ENCODE results near the gene ALDH1L1.

Gene ALDH1L1

GRCh38 chr3:126078866-126079265 is 101.5 kb downstream of the ALDH1L1 start:
- no peaks in the 10 kb centered on the region for H3K4me1 ChIP-seq (ENCODE audit: control insufficient read depth in 1 of 2, insufficient read depth in 2 of 2, low read length in 2 of 2)
- H3K4ac ChIP-seq (ENCODE audit: low read depth, low read length): no peak overlapping the region
- no CpG with 5 or more reads among the region's 4 CpGs for WGBS (ENCODE audit: extremely low coverage, insufficient coverage, insufficient read length)
- H2AFZ ChIP-seq (ENCODE audit: insufficient read depth, low read length, poor library complexity): no peak overlapping the region
- no peak overlapping the region for H3K9ac ChIP-seq (ENCODE audit: low read length)
- H3K27me3 ChIP-seq (ENCODE audit: insufficient read depth, low read length): no peaks in the 10 kb centered on the region
- no peak for DNase-seq
- H3K79me2 ChIP-seq (ENCODE audit: control insufficient read depth, insufficient read depth, low read length, poor library complexity): peaks cover 2% of the 10 kb centered on the region
- H3K18ac ChIP-seq (ENCODE audit: low read length): no peak overlapping the region
- H3K4me3 ChIP-seq (ENCODE audit: low read depth, low read length): no peak overlapping the region
- H4K12ac ChIP-seq (ENCODE audit: low read depth, low read length): no peak overlapping the region
- no peak overlapping the region for H2BK5ac ChIP-seq (ENCODE audit: low read depth, low read length, poor library complexity)
- H4K8ac ChIP-seq (ENCODE audit: low read depth, low read length): no peak overlapping the region
- H4K91ac ChIP-seq (ENCODE audit: low read depth, low read length): no peak overlapping the region
- no peak overlapping the region for H2AK5ac ChIP-seq (ENCODE audit: low read length)
- H3K36me3 ChIP-seq (ENCODE audit: control insufficient read depth in 1 of 2, insufficient read depth in 2 of 2, low read length in 2 of 2): no peaks in the 10 kb centered on the region
- H2BK120ac ChIP-seq (ENCODE audit: insufficient read depth, low read length, poor library complexity): no peak overlapping the region
- no peaks in the 10 kb centered on the region for H3K9me3 ChIP-seq (ENCODE audit: insufficient read depth, low read depth, low read length)
- H3K4me2 ChIP-seq (ENCODE audit: low read length): no peak overlapping the region
- peaks cover 5% of the 10 kb centered on the region for H3K79me1 ChIP-seq (ENCODE audit: low read length)
- no peak overlapping the region for H3K27ac ChIP-seq (ENCODE audit: low read depth, low read length)
- H2BK12ac ChIP-seq (ENCODE audit: low read length): no peak overlapping the region
- H3K23ac ChIP-seq (ENCODE audit: low read length): peak overlapping the region; percentile 85
- H3K14ac ChIP-seq (ENCODE audit: low read length): no peak overlapping the region

- Histone ChIP-seq H3K9ac (ENCODE audit: low read length) (no peak overlapping the region), H4K8ac (ENCODE audit: low read depth, low read length) (no peak overlapping the region), H2BK5ac (ENCODE audit: low read depth, low read length, poor library complexity) (no peak overlapping the region), H3K23ac (ENCODE audit: low read length) (no peak overlapping the region), H3K36me3 (ENCODE audit: control insufficient read depth in 1 of 2, insufficient read depth in 2 of 2, low read length in 2 of 2) (no peaks in the 10 kb centered on the region), H3K79me1 (ENCODE audit: low read length) (no peaks in the 10 kb centered on the region), H3K4me2 (ENCODE audit: low read length) (no peak overlapping the region), H2AK5ac (ENCODE audit: low read length) (no peak overlapping the region), H3K4me3 (ENCODE audit: low read depth, low read length) (no peak overlapping the region), H2BK120ac (ENCODE audit: insufficient read depth, low read length, poor library complexity) (no peak overlapping the region), H3K27ac (ENCODE audit: low read depth, low read length) (no peak overlapping the region), H3K79me2 (ENCODE audit: control insufficient read depth, insufficient read depth, low read length, poor library complexity) (no peaks in the 10 kb centered on the region), H4K91ac (ENCODE audit: low read depth, low read length) (no peak overlapping the region), H3K9me3 (ENCODE audit: insufficient read depth, low read depth, low read length) (no peaks in the 10 kb centered on the region), H3K4me1 (ENCODE audit: control insufficient read depth in 1 of 2, insufficient read depth in 2 of 2, low read length in 2 of 2) (no peaks in the 10 kb centered on the region), H2AFZ (ENCODE audit: insufficient read depth, low read length, poor library complexity) (no peak overlapping the region), H3K4ac (ENCODE audit: low read depth, low read length) (no peak overlapping the region), H3K18ac (ENCODE audit: low read length) (no peak overlapping the region), H2BK12ac (ENCODE audit: low read length) (no peak overlapping the region), H3K14ac (ENCODE audit: low read length) (no peak overlapping the region), H3K27me3 (ENCODE audit: insufficient read depth, low read length) (no peaks in the 10 kb centered on the region), H4K12ac (ENCODE audit: low read depth, low read length) (no peak overlapping the region)
- no CpG with 5 or more reads among the region's 11 CpGs for WGBS (ENCODE audit: extremely low coverage, insufficient coverage, insufficient read length)
- DNase-seq: no peak
These were observed 102.6 kb downstream of the ALDH1L1 start for GRCh38 chr3:126077754-126078153.

- Histone ChIP-seq H3K23ac (ENCODE audit: low read length) (no peak overlapping the region), H3K79me1 (ENCODE audit: low read length) (no peaks in the 10 kb centered on the region), H3K4me2 (ENCODE audit: low read length) (no peak overlapping the region), H3K4me3 (ENCODE audit: low read depth, low read length) (no peak overlapping the region), H3K14ac (ENCODE audit: low read length) (no peak overlapping the region), H4K91ac (ENCODE audit: low read depth, low read length) (no peak overlapping the region), H2BK12ac (ENCODE audit: low read length) (no peak overlapping the region), H4K12ac (ENCODE audit: low read depth, low read length) (no peak overlapping the region), H4K8ac (ENCODE audit: low read depth, low read length) (no peak overlapping the region), H3K79me2 (ENCODE audit: control insufficient read depth, insufficient read depth, low read length, poor library complexity) (no peaks in the 10 kb centered on the region), H3K4ac (ENCODE audit: low read depth, low read length) (no peak overlapping the region), H2BK120ac (ENCODE audit: insufficient read depth, low read length, poor library complexity) (no peak overlapping the region), H3K9ac (ENCODE audit: low read length) (no peak overlapping the region), H3K4me1 (ENCODE audit: control insufficient read depth in 1 of 2, insufficient read depth in 2 of 2, low read length in 2 of 2) (no peaks in the 10 kb centered on the region), H3K36me3 (ENCODE audit: control insufficient read depth in 1 of 2, insufficient read depth in 2 of 2, low read length in 2 of 2) (no peaks in the 10 kb centered on the region), H3K27ac (ENCODE audit: low read depth, low read length) (no peak overlapping the region), H2BK5ac (ENCODE audit: low read depth, low read length, poor library complexity) (no peak overlapping the region), H3K9me3 (ENCODE audit: insufficient read depth, low read depth, low read length) (no peaks in the 10 kb centered on the region), H3K27me3 (ENCODE audit: insufficient read depth, low read length) (no peaks in the 10 kb centered on the region), H3K18ac (ENCODE audit: low read length) (no peak overlapping the region), H2AFZ (ENCODE audit: insufficient read depth, low read length, poor library complexity) (no peak overlapping the region), H2AK5ac (ENCODE audit: low read length) (no peak overlapping the region)
- DNase-seq: no peak
These were observed 104.2 kb downstream of the ALDH1L1 start for GRCh38 chr3:126076140-126076539.

- Histone ChIP-seq H3K9ac (ENCODE audit: low read length) (no peak overlapping the region), H3K18ac (ENCODE audit: low read length) (no peak overlapping the region), H2BK12ac (ENCODE audit: low read length) (no peak overlapping the region), H2AFZ (ENCODE audit: insufficient read depth, low read length, poor library complexity) (no peak overlapping the region), H4K91ac (ENCODE audit: low read depth, low read length) (no peak overlapping the region), H3K4me3 (ENCODE audit: low read depth, low read length) (no peak overlapping the region), H3K27me3 (ENCODE audit: insufficient read depth, low read length) (no peaks in the 10 kb centered on the region), H3K79me2 (ENCODE audit: control insufficient read depth, insufficient read depth, low read length, poor library complexity) (no peaks in the 10 kb centered on the region), H3K27ac (ENCODE audit: low read depth, low read length) (no peak overlapping the region), H3K4me2 (ENCODE audit: low read length) (no peak overlapping the region), H3K9me3 (ENCODE audit: insufficient read depth, low read depth, low read length) (no peaks in the 10 kb centered on the region), H2BK120ac (ENCODE audit: insufficient read depth, low read length, poor library complexity) (no peak overlapping the region), H4K8ac (ENCODE audit: low read depth, low read length) (no peak overlapping the region), H2BK5ac (ENCODE audit: low read depth, low read length, poor library complexity) (no peak overlapping the region), H3K36me3 (ENCODE audit: control insufficient read depth in 1 of 2, insufficient read depth in 2 of 2, low read length in 2 of 2) (peaks cover 0 to 2% of the 10 kb centered on the region in 2 experiments), H3K4ac (ENCODE audit: low read depth, low read length) (no peak overlapping the region), H3K79me1 (ENCODE audit: low read length) (no peaks in the 10 kb centered on the region), H3K23ac (ENCODE audit: low read length) (no peak overlapping the region), H4K12ac (ENCODE audit: low read depth, low read length) (no peak overlapping the region), H2AK5ac (ENCODE audit: low read length) (no peak overlapping the region), H3K4me1 (ENCODE audit: control insufficient read depth in 1 of 2, insufficient read depth in 2 of 2, low read length in 2 of 2) (no peaks in the 10 kb centered on the region), H3K14ac (ENCODE audit: low read length) (no peak overlapping the region)
- WGBS (ENCODE audit: extremely low coverage, insufficient coverage, insufficient read length): no CpG with 5 or more reads among the region's 10 CpGs
- no peak for DNase-seq
These were observed 110.2 kb downstream of the ALDH1L1 start for GRCh38 chr3:126070146-126070545.
